CD4-positive, CD25-positive, alpha-beta regulatory T cell (primary cell): Measurements from ENCODE around the gene AP3M1. TPM values are rescaled to one million over a fixed set of nuclear protein-coding genes. Genes with fewer than 3 reads are reported as not detected.
A peak's percentile ranks its signal among the peaks of the same experiment; 100 is the strongest.

Experiments used
- ATAC-seq, 2 donors: fragments of 150-1000 bp; cut with Tn5 transposase; one replicate each; pipeline ENCODE4 v1.10.0; 2021; ENCODE audit warnings: low read depth in 2 of 2, moderate number of reproducible peaks in 2 of 2, moderate library complexity in 1 of 2
- DNase-seq, 3 donors: peaks; one replicate each; pipeline versions ENCODE4 v3.0.0 to v3.0.0-alpha.2; 2012 to 2022; ENCODE audit warnings: mixed read lengths in 1 of 3
- H3K27ac ChIP-seq: one replicate; pipeline ENCODE4 v1.7.0; 2013; ENCODE audit warnings: mild to moderate bottlenecking, low read length; ENCODE audit not compliant: insufficient read depth, poor library complexity, severe bottlenecking
- H3K27me3 ChIP-seq: one replicate; pipeline ENCODE4 v1.7.0; 2013; ENCODE audit warnings: low read length; ENCODE audit not compliant: control insufficient read depth, insufficient read depth
- H3K36me3 ChIP-seq: one replicate; pipeline ENCODE4 v1.7.0; 2013; ENCODE audit warnings: mild to moderate bottlenecking, low read length, moderate library complexity; ENCODE audit not compliant: control insufficient read depth, insufficient read depth
- H3K4me1 ChIP-seq: 2 replicates; pipeline ENCODE4 v1.7.0; 2013; ENCODE audit warnings: mild to moderate bottlenecking, low read length; ENCODE audit not compliant: insufficient read depth, control insufficient read depth, poor library complexity, severe bottlenecking
- H3K4me3 ChIP-seq: one replicate; pipeline ENCODE4 v1.7.0; 2013; ENCODE audit warnings: low read depth, mild to moderate bottlenecking, low read length, moderate library complexity
- H3K9me3 ChIP-seq, 2 experiments: 1 replicate in 1 of 2; 2 replicates in 1 of 2; pipeline ENCODE4 v1.7.0; 2013; ENCODE audit warnings: low read length in 2 of 2, mild to moderate bottlenecking in 1 of 2, moderate library complexity in 1 of 2; ENCODE audit not compliant: control insufficient read depth in 2 of 2
- H3K27ac Mint-ChIP-seq, 3 donors: one replicate each; pipeline ENCODE4 v1.8.0; 2020 to 2022; ENCODE audit warnings: mild to moderate bottlenecking in 3 of 3, mixed read lengths in 3 of 3, moderate library complexity in 2 of 3
- H3K27me3 Mint-ChIP-seq: one replicate; pipeline ENCODE4 v1.8.0; 2022; ENCODE audit warnings: mild to moderate bottlenecking, mixed read lengths
- H3K36me3 Mint-ChIP-seq: one replicate; pipeline ENCODE4 v1.8.0; 2020; ENCODE audit warnings: mixed read lengths
- H3K4me1 Mint-ChIP-seq, 4 donors: one replicate each; pipeline ENCODE4 v1.8.0; 2020 to 2022; ENCODE audit warnings: mixed read lengths in 4 of 4, mild to moderate bottlenecking in 1 of 4
- H3K4me3 Mint-ChIP-seq, 4 donors: one replicate each; pipeline ENCODE4 v1.8.0; 2020 to 2022; ENCODE audit warnings: mild to moderate bottlenecking in 4 of 4, mixed read lengths in 4 of 4, moderate library complexity in 3 of 4
- H3K9me3 Mint-ChIP-seq, 7 donors: one replicate each; pipeline ENCODE4 v1.8.0; 2020 to 2022; ENCODE audit warnings: mixed read lengths in 7 of 7, mild to moderate bottlenecking in 3 of 7, moderate library complexity in 2 of 7
- polyA plus RNA-seq, 4 donors: library from polyadenylated mRNA; unstranded; fragments of 300-500 nt; fragmentation: Illumina TruSeq; gene quantifications; one replicate each; pipeline ENCODE4 v1.2.3, GENCODE V29; 2021
- total RNA-seq: library from RNA; stranded (reverse); gene quantifications from one replicate; pipeline ENCODE4 v1.2.3, GENCODE V29; 2022

Gene AP3M1
- total and polyA plus RNA-seq, 5 donors from 2014 or later, result 23.7 to 39.3 (median 28.2) TPM

- no peaks in the 10 kb centered on the region for H3K27me3 ChIP-seq
- Mint-ChIP-seq H3K4me3 (peak overlapping the region in 2 of 4 donors; percentile 7 to 58), H3K4me1 (peaks cover 31 to 75% (median 40%) of the 10 kb centered on the region in 4 donors), H3K36me3 (peaks cover 8% of the 10 kb centered on the region), H3K9me3 (peaks cover 0 to 2% (median 0%) of the 10 kb centered on the region in 7 donors), H3K27me3 (no peaks in the 10 kb centered on the region), H3K27ac (peak overlapping the region in 2 of 3 donors; percentile 83 to 93)
- ATAC-seq (no peak), DNase-seq (no peak)
- H3K4me3 ChIP-seq, result peak overlapping the region; percentile 7
- no peaks in the 10 kb centered on the region for H3K36me3 ChIP-seq
- peaks cover 22% of the 10 kb centered on the region for H3K4me1 ChIP-seq
- H3K27ac ChIP-seq, result no peak overlapping the region
- H3K9me3 ChIP-seq, result no peaks in the 10 kb centered on the region
These were observed 36.6 kb upstream of the AP3M1 start for GRCh38 chr10:74187237-74187636.

DNA sequence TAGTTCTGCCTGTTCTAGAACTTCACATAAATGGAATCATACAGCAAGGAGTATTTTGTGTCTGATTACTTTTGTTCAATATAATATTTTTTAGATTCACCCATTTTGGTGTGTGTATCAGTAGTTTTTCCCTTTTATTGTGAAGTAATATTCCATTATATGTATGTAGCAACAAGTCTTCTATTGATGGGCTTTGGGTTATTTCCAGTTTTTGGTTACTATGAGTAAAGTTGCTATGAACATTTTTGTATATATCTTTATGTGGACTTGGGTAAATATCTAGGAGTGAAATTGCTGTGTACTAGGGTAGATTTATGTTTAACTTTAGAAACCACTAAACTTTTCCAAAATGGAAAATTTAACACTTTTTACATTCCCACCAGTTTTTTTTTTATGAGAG lies 36.0 kb upstream of the AP3M1 start:
- ATAC-seq, result no peak

GRCh38 chr10:74179111-74179710 lies 28.6 kb upstream of the AP3M1 start:
- DNase-seq (no peak), ATAC-seq (no peak)
- Mint-ChIP-seq H3K36me3 (no peaks in the 10 kb centered on the region), H3K27me3 (no peaks in the 10 kb centered on the region), H3K27ac (peak overlapping the region; percentile 82 to 98 (median 88)), H3K4me3 (peak overlapping the region; percentile 25 to 90 (median 51)), H3K4me1 (peaks cover 32 to 57% (median 41%) of the 10 kb centered on the region in 4 donors), H3K9me3 (no peaks in the 10 kb centered on the region)
- Histone ChIP-seq H3K9me3 (no peaks in the 10 kb centered on the region), H3K27ac (peak overlapping the region; percentile 47), H3K4me3 (peak overlapping the region; percentile 35), H3K36me3 (no peaks in the 10 kb centered on the region), H3K4me1 (peaks cover 40% of the 10 kb centered on the region), H3K27me3 (no peaks in the 10 kb centered on the region)

More for the DNA sequence above, 36.0 kb upstream of the AP3M1 start:
- peak overlapping the region in 2 of 3 donors; percentile 26 to 85 for H3K27ac Mint-ChIP-seq
- H3K4me1 ChIP-seq, result peaks cover 26% of the 10 kb centered on the region
- no peaks in the 10 kb centered on the region for H3K27me3 ChIP-seq
- peak overlapping the region in 2 of 4 donors; percentile 6 to 7 for H3K4me3 Mint-ChIP-seq
- H3K36me3 Mint-ChIP-seq, result peaks cover 8% of the 10 kb centered on the region
- no peak overlapping the region for H3K4me3 ChIP-seq
- H3K9me3 ChIP-seq, result no peaks in the 10 kb centered on the region
- peaks cover 0 to 2% (median 0%) of the 10 kb centered on the region in 7 donors for H3K9me3 Mint-ChIP-seq
- peak overlapping the region; percentile 8 for H3K27ac ChIP-seq
- no peak for DNase-seq
- H3K27me3 Mint-ChIP-seq, result no peaks in the 10 kb centered on the region
- peaks cover 31 to 74% (median 41%) of the 10 kb centered on the region in 4 donors for H3K4me1 Mint-ChIP-seq
- H3K36me3 ChIP-seq, result no peaks in the 10 kb centered on the region

- peak overlapping the region; percentile 48 for H3K27ac ChIP-seq
- no peaks in the 10 kb centered on the region for H3K27me3 Mint-ChIP-seq
- peak overlapping the region; percentile 35 for H3K4me3 ChIP-seq
- no peaks in the 10 kb centered on the region for H3K9me3 Mint-ChIP-seq
- H3K9me3 ChIP-seq, result no peaks in the 10 kb centered on the region
- peak overlapping the region; percentile 43 to 90 (median 59) for H3K4me3 Mint-ChIP-seq
- no peak for ATAC-seq
- no peaks in the 10 kb centered on the region for H3K36me3 Mint-ChIP-seq
- H3K36me3 ChIP-seq, result no peaks in the 10 kb centered on the region
- H3K4me1 ChIP-seq, result peaks cover 40% of the 10 kb centered on the region
- H3K27ac Mint-ChIP-seq, result peak overlapping the region; percentile 51 to 98 (median 61)
- H3K27me3 ChIP-seq, result no peaks in the 10 kb centered on the region
- no peak for DNase-seq
- peaks cover 32 to 57% (median 41%) of the 10 kb centered on the region in 4 donors for H3K4me1 Mint-ChIP-seq
These were observed 27.6 kb upstream of the AP3M1 start for GRCh38 chr10:74178042-74178791.

GRCh38 chr10:74177140-74177677 lies 26.6 kb upstream of the AP3M1 start:
- H3K9me3 ChIP-seq, result no peaks in the 10 kb centered on the region
- no peaks in the 10 kb centered on the region for H3K27me3 ChIP-seq
- DNase-seq, result peak; percentile 19 to 49 (median 31)
- H3K27ac ChIP-seq, result peak overlapping the region; percentile 90
- no peaks in the 10 kb centered on the region for H3K36me3 Mint-ChIP-seq
- no peaks in the 10 kb centered on the region for H3K27me3 Mint-ChIP-seq
- H3K4me1 Mint-ChIP-seq, result peaks cover 32 to 52% (median 41%) of the 10 kb centered on the region in 4 donors
- peak overlapping the region; percentile 90 to 99 (median 94) for H3K4me3 Mint-ChIP-seq
- H3K36me3 ChIP-seq, result no peaks in the 10 kb centered on the region
- ATAC-seq, result no peak
- peak overlapping the region; percentile 93 for H3K4me3 ChIP-seq
- peaks cover 40% of the 10 kb centered on the region for H3K4me1 ChIP-seq
- no peaks in the 10 kb centered on the region for H3K9me3 Mint-ChIP-seq
- peak overlapping the region; percentile 91 to 98 (median 98) for H3K27ac Mint-ChIP-seq

GRCh38 chr10:74176380-74177139 lies 25.9 kb upstream of the AP3M1 start:
- Mint-ChIP-seq H3K4me3 (peak overlapping the region; percentile 90 to 99 (median 94)), H3K4me1 (peaks cover 31 to 46% (median 38%) of the 10 kb centered on the region in 4 donors), H3K27me3 (no peaks in the 10 kb centered on the region), H3K27ac (peak overlapping the region; percentile 91 to 98 (median 98)), H3K9me3 (no peaks in the 10 kb centered on the region), H3K36me3 (no peaks in the 10 kb centered on the region)
- Histone ChIP-seq H3K27ac (peak overlapping the region; percentile 90), H3K4me3 (peak overlapping the region; percentile 93), H3K9me3 (no peaks in the 10 kb centered on the region), H3K27me3 (no peaks in the 10 kb centered on the region), H3K36me3 (no peaks in the 10 kb centered on the region), H3K4me1 (peaks cover 34% of the 10 kb centered on the region)
- DNase-seq, result peak; percentile 96 to 99 (median 96)
- peak; percentile 96 to 97 for ATAC-seq
